SH-SY5Y (cell line): ENCODE data around the gene CRBN.

Source experiments
- GATA2 ChIP-seq: IDR thresholded peaks from 2 replicates; pipeline ENCODE4 v1.6.1; 2011; ENCODE audit warnings: mild to moderate bottlenecking, low read depth, low read length
- GATA3 ChIP-seq: IDR thresholded peaks from 2 replicates; pipeline ENCODE4 v1.6.1; 2011; ENCODE audit warnings: low read depth, mild to moderate bottlenecking, low read length, moderate library complexity

CRBN gene

DNA sequence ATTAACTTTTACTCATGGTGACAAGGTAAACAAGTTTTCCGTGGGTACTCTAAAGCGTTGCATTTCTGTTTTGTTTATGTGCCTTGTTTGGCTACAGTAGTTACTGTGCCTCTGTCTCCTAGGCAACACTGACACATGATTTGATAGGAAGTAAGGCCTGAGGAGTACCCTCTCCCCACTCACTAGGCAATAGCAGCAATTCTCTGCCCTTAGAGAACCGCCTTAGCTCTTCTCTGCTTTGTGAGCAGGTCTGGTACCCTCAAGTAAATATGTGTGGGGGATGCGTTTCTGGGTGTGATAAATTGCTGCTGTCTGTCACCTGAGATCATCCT is 69.2 kb downstream of the CRBN start, which contains the start of gene IL5RA:
Gene IL5RA, minus strand, starts transcription at position 76 of the 332 bp plus-strand sequence. CDS start 5,390 bp downstream, outside the sequence.
- no peak for TF ChIP-seq GATA2
- TF ChIP-seq GATA3 = no peak

DNA sequence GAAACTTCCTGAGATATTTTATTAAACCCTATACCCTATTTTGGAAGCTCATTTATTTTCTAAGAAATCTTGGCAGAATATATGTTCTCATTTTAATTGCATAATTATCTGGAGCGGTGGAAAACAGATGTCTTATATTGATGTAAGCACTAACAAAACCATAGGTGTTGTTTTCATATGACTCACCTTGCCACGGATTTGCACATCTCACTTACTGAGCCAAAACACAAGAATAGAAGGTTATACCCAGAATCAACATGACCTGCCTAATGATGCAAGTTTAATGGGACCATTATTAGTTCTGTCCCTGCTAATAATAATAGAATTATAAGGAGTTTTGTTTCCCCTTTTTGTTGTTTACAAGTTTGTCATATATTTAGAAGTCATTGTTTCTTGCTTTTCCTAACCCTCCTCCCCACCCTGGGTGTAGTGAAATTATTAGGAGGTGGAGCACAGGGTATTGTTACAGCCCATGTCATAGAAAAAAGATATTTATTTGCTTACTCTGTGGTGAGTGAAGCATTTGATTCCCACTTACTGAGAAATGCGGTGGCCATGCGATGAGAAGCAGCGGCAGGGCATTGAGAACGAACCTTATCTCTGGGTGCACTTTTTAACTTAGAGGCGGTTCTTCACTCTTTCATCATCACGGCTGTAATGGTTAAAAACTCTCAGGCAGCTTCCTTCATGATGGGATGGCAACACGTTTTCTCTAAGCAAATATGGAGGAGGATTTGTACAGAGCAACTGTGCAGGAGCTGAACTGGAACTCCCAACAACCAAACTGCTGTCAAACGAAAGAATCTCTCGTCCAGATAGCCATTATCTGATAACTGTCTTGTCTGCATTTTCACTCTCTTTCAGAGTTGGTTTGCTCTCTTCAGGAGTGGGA is 69.8 kb downstream of the CRBN start:
- TF ChIP-seq GATA2 = no peak
- TF ChIP-seq GATA3 = no peak

DNA sequence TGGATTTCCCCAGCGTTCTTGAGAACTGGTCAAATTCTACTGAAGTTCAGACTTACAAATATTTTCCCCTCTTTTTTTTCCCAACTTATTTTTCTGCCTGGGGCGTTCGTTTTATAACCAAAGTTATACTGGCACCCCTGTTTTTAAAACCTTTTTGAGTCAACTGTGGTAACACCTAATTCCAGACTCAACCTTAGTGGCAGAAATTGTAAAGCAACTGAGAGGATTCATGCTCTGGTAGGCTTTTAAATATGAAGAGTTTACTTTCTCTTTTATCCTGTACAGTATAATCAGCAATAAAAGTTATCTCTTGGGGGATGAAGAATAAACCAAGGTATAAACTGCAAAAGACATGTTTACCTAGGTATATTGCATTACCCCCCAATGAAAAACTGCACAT is 71.6 kb downstream of the CRBN start:
- TF ChIP-seq GATA2 = no peak
- TF ChIP-seq GATA3 = no peak

GRCh38 chr3:3107181-3107580 is 72.3 kb downstream of the CRBN start:
- TF ChIP-seq GATA3 = no peak
- TF ChIP-seq GATA2 = no peak

GRCh38 chr3:3105815-3106214 is 73.7 kb downstream of the CRBN start:
- no peak for TF ChIP-seq GATA2

DNA sequence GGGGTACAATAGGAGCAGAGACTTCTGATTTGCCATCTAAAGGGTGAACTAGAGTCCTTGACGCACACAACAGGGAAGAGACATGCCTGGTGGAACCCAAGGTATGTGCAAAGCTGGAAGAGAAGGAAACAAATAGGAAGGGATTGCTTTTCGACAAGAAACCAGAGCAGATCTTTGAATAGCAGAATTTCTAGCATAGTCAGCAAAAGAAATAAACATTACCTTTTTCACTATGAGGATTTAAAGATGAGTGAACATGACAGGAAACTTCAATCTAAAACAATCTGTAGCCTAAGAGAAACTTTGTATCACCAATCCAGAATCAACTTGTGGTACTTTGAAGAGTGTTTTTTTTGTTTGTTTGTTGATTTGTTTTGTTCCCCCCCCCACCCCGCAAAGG is 74.2 kb downstream of the CRBN start:
- no peak for TF ChIP-seq GATA2
- TF ChIP-seq GATA3 = no peak

DNA sequence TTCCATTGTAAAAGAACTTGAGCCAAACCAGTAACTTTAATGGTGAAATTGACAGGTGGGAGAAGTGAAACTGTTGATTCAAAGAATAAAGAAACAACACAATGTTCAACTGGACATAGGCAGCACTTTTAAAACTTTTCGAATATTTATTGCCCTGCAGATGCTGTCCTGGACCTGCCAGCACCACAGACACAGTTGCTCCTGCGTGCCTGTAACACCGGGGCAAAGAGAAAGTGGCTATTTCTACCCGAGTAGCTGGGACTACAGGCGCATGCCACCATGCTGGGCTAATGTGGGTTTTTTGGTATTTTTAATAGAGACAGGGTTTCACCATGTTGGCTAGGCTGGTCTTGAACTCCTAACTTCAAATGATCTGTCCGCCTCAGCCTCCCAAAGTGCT is 76.7 kb downstream of the CRBN start:
- no peak for TF ChIP-seq GATA2
- TF ChIP-seq GATA3 = no peak

GRCh38 chr3:3101660-3102458 is 77.6 kb downstream of the CRBN start:
- no peak for TF ChIP-seq GATA2
- TF ChIP-seq GATA3 = no peak
